ENCODE measurements around the gene FTL. TPM values are rescaled to one million over a fixed set of nuclear protein-coding genes. Genes with fewer than 3 reads are reported as not detected.

FTL gene
- total RNA-seq, 2 experiments from 2014 or later = 1,296 to 1,324 TPM

DNA sequence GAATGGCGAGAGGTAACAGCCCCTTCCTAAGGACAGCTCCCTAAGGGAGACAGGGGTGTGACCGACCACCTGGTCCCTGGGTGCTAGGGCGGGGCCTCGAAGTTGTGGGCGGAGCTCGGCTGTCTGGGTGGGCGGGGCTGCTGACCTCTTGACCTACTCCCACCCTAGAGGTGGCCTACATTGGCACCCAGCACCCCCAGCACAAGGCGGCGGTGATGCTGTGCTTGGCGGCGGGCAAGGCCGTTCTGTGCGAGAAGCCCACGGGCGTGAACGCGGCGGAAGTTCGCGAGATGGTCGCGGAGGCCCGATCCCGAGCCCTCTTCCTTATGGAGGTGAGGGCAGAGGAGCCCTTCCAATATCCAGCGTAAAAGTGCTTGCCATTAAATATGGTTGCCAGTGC, 29.2 kb upstream of the FTL start:
- intact Hi-C loops (cut with micrococcal nuclease) = no loop called here
- TF ChIP-seq, protein P1, sequence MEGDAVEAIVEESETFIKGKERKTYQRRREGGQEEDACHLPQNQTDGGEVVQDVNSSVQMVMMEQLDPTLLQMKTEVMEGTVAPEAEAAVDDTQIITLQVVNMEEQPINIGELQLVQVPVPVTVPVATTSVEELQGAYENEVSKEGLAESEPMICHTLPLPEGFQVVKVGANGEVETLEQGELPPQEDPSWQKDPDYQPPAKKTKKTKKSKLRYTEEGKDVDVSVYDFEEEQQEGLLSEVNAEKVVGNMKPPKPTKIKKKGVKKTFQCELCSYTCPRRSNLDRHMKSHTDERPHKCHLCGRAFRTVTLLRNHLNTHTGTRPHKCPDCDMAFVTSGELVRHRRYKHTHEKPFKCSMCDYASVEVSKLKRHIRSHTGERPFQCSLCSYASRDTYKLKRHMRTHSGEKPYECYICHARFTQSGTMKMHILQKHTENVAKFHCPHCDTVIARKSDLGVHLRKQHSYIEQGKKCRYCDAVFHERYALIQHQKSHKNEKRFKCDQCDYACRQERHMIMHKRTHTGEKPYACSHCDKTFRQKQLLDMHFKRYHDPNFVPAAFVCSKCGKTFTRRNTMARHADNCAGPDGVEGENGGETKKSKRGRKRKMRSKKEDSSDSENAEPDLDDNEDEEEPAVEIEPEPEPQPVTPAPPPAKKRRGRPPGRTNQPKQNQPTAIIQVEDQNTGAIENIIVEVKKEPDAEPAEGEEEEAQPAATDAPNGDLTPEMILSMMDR (IDR thresholded peaks at IDR 0.05) = no peak
- Mint-ChIP-seq H3K4me1 (ENCODE audit: low read depth) (peaks cover 14% of the 10 kb centered on the region), H3K36me3 (ENCODE audit: low read depth) (peaks cover 4% of the 10 kb centered on the region), H3K9me3 (no peaks in the 10 kb centered on the region), H3K27ac (no peak overlapping the region), H3K4me3 (no peak overlapping the region), H3K27me3 (peaks cover 3% of the 10 kb centered on the region)
- DNase-seq (no peak), ATAC-seq (no peak)
- CTCF ChIA-PET = interaction anchor here (1.2 to 1.4 kb wide), 2 partner anchors 35 to 64 kb away, joined by 3 to 4 read pairs; no protein-coding TSS in a partner anchor
- POLR2A ChIA-PET = no interaction called here

DNA sequence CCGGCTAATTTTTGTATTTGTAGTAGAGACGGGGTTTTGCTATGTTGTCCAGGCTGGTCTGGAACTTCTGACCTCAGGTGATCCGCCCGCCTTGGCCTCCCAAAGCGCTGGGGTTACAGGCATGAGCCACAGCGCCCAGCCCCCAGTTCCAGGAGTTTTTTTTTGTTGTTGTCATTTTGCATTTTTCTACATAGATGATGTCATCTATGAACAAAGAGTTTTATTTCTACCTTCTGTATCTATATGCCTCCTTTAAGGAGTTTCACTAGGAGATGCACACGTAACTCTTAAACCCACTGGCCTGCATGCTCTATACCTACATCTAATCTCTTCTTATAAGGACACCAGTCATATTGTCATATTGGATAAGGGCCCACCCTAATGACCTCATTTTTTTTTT, 26.9 kb upstream of the FTL start:
- Mint-ChIP-seq H3K27ac (no peak overlapping the region), H3K9me3 (peaks cover 4% of the 10 kb centered on the region), H3K27me3 (peaks cover 1% of the 10 kb centered on the region), H3K4me1 (ENCODE audit: low read depth) (peaks cover 12% of the 10 kb centered on the region), H3K36me3 (ENCODE audit: low read depth) (peaks cover 4% of the 10 kb centered on the region), H3K4me3 (no peak overlapping the region)
- TF ChIP-seq, protein P1 (IDR thresholded peaks at IDR 0.05) = no peak
- no peak for ATAC-seq
- no peak for DNase-seq
- CTCF ChIA-PET = no interaction called here
- intact Hi-C loops (cut with micrococcal nuclease) = no loop called here
- POLR2A ChIA-PET = no interaction called here

DNA sequence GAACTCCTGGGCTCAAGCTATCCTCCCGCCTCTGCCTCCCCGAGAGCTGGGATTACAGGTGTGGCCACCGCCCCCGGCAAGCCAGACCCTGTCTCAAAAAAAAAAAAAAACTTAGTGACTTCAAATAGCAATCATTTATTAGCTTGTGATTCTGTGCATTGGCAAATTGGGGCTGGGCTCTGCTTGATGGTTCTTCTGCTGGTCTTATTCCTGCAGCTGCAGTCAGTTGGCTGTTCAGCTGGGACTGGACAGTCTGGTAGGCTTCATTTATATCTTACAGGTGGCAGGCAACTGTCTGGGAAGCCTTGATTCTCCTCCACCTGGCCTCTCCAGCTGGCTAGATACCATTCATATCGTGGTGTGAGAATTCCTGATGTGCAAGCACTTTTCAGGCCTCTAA, 24.2 kb upstream of the FTL start:
- Mint-ChIP-seq H3K9me3 (peaks cover 4% of the 10 kb centered on the region), H3K4me3 (no peak overlapping the region), H3K27ac (no peak overlapping the region), H3K36me3 (ENCODE audit: low read depth) (peaks cover 4% of the 10 kb centered on the region), H3K4me1 (ENCODE audit: low read depth) (no peaks in the 10 kb centered on the region), H3K27me3 (no peaks in the 10 kb centered on the region)
- intact Hi-C loops (cut with micrococcal nuclease) = no loop called here
- ChIA-PET POLR2A (no interaction called here), CTCF (interaction anchor here (0.6 kb wide), 1 partner anchor 530 kb away, joined by 3 read pairs; no protein-coding TSS in a partner anchor)
- ATAC-seq = no peak
- TF ChIP-seq, protein P1 (IDR thresholded peaks at IDR 0.05) = no peak
- no peak for DNase-seq

DNA sequence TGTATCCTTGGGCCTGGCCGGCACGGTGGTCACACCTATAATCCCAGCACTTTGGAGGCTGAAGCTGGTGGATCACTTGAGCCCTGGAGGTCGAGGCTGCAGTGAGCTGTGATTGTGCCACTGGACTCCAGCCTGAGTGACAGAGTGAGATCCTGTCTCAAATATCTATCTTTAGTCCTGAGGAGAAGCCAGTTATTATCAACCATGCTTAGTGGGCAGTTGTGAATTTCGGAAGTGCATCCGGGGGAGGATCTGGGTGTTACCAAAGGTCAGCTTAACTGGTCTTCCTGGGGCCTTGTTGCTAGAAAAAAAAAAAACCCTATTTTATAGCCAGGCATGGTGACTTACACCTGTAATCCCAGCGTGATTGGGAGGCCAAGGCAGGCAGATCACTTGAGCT, 22.0 kb upstream of the FTL start:
- Mint-ChIP-seq H3K9me3 (peaks cover 5% of the 10 kb centered on the region), H3K36me3 (ENCODE audit: low read depth) (peaks cover 4% of the 10 kb centered on the region), H3K27me3 (no peaks in the 10 kb centered on the region), H3K4me3 (no peak overlapping the region), H3K27ac (no peak overlapping the region), H3K4me1 (ENCODE audit: low read depth) (no peaks in the 10 kb centered on the region)
- ATAC-seq (no peak), DNase-seq (no peak)
- intact Hi-C loops (cut with micrococcal nuclease) = no loop called here
- POLR2A ChIA-PET = interaction anchor here (2.0 kb wide), 1 partner anchor 12 kb away, joined by 5 read pairs; the partner anchor contains the start of gene BAX
- TF ChIP-seq, protein P1 (IDR thresholded peaks at IDR 0.05) = no peak
- CTCF ChIA-PET = no interaction called here

DNA sequence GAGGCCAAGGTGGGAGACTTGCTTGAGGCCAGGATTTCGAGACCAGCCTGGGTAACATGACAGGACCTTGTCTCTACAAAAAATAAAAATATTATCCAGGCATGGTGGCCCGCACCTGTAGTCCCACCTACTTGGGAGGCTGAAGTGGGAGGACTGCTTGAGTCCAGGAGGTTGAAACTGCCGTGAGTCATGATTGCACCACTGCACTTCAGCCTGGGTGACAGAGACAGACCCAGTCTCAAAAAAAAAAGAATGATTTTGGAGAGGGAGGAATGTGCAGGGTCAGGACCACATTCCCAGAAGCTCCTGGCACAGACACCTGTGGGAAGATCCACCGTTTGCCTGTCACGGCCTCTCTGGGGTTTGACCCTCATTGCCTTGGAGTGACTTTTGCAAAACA, 19.7 kb upstream of the FTL start:
- ChIA-PET POLR2A (interaction anchor here (0.6 to 1.0 kb wide), 3 partner anchors 9 to 1378 kb away, joined by 3 to 5 read pairs (median 4); no protein-coding TSS in a partner anchor), CTCF (no interaction called here)
- Mint-ChIP-seq H3K27ac (no peak overlapping the region), H3K9me3 (peaks cover 5% of the 10 kb centered on the region), H3K4me3 (no peak overlapping the region), H3K36me3 (ENCODE audit: low read depth) (peaks cover 2% of the 10 kb centered on the region), H3K27me3 (no peaks in the 10 kb centered on the region), H3K4me1 (ENCODE audit: low read depth) (no peaks in the 10 kb centered on the region)
- DNase-seq (no peak), ATAC-seq (no peak)
- intact Hi-C loops (cut with micrococcal nuclease) = no loop called here
- TF ChIP-seq, protein P1 (IDR thresholded peaks at IDR 0.05) = no peak
